K562 (cell line): Measurements from ENCODE around the gene MYMX.
"Not testable (repeated sequence)": the region's sequence is repeated elsewhere in the genome, so short reads cannot be mapped to it uniquely, and the experiment has no call there.

ENCODE experiments used
- CEBPB ChIP-seq: fragments of 450-650 bp; IDR thresholded peaks from 2 replicates; pipeline ENCODE4 v1.6.1; 2016; ENCODE audit warnings: missing genetic modification characterization, missing compliant biosample characterization
- CTCF ChIP-seq, 3 experiments: IDR thresholded peaks in 2 of 3; conservative IDR thresholded peaks in 1 of 3; 2 replicates each; pipeline ENCODE4 v1.5.1; 2011 to 2012; ENCODE audit warnings: low read length in 3 of 3, mild to moderate bottlenecking in 3 of 3, control low read depth in 2 of 3, improper control_type of control experiment in 1 of 3, inconsistent platforms in 1 of 3, low read depth in 1 of 3, mixed read lengths in 1 of 3, moderate library complexity in 1 of 3; ENCODE audit not compliant: insufficient read depth in 2 of 3
- EZH2 ChIP-seq: IDR thresholded peaks from 2 replicates; pipeline ENCODE4 v1.6.1; 2012; ENCODE audit warnings: low read depth, mild to moderate bottlenecking, inconsistent platforms, low read length, borderline replicate concordance
- FOXJ3 ChIP-seq: sonication (generic); formaldehyde crosslinking; IDR thresholded peaks from 2 replicates; pipeline ENCODE4 v1.4.0; 2020; ENCODE audit warnings: mild to moderate bottlenecking, missing genetic modification reagents
- FUS ChIP-seq: fragments of 200-400 bp; formaldehyde crosslinking; optimal IDR thresholded peaks from 2 replicates; pipeline ENCODE3; 2017; ENCODE audit warnings: low read depth, low read length
- HNRNPK ChIP-seq: fragments of 200-400 bp; formaldehyde crosslinking; IDR thresholded peaks from one replicate; pipeline ENCODE4 v1.6.1; 2018; ENCODE audit warnings: mild to moderate bottlenecking, low read depth, low read length; ENCODE audit not compliant: poor library complexity, severe bottlenecking
- PML ChIP-seq: IDR thresholded peaks from 2 replicates; pipeline ENCODE4 v1.6.1; 2012; ENCODE audit warnings: low read length, inconsistent platforms
- SMAD3 ChIP-seq: fragments of 450-650 bp; formaldehyde crosslinking; conservative IDR thresholded peaks from 2 replicates; pipeline ENCODE4 v1.4.0; 2020; ENCODE audit warnings: mild to moderate bottlenecking
- ZNF324 ChIP-seq: fragments of 250-450 bp; sonication (Bioruptor Pico); IDR thresholded peaks from 2 replicates; pipeline ENCODE4 v1.4.0; 2020; ENCODE audit warnings: mild to moderate bottlenecking
- ZSCAN29 ChIP-seq: fragments of 450-650 bp; IDR thresholded peaks from 2 replicates; pipeline ENCODE4 v1.6.1; 2017
- TF ChIP-seq, protein P1 (sequence below): fragments of 250-450 bp; sonication (Bioruptor Pico); IDR thresholded peaks from 2 replicates; pipeline ENCODE4 v1.4.0; 2020
- TF ChIP-seq, protein P2 (sequence below), 2 experiments: fragments of 450-650 bp in 1 of 2; sonication (generic) in 1 of 2; formaldehyde crosslinking in 1 of 2; IDR thresholded peaks in 1 of 2; conservative IDR thresholded peaks in 1 of 2; 2 replicates each; pipeline versions ENCODE4 v1.6.1 to v1.8.1; 2016 to 2023; ENCODE audit warnings: mild to moderate bottlenecking in 2 of 2, moderate library complexity in 2 of 2, inconsistent platforms in 1 of 2, missing genetic modification reagents in 1 of 2
- TF ChIP-seq, protein P3 (sequence below): sonication (generic); formaldehyde crosslinking; IDR thresholded peaks from 2 replicates; pipeline ENCODE4 v1.9.0; 2022; ENCODE audit warnings: mild to moderate bottlenecking, missing genetic modification reagents

GRCh38 chr6:44196351-44196750 lies 20.4 kb upstream of the MYMX start:
- not testable (repeated sequence) for TF ChIP-seq SMAD3 (CRISPR knock-in tag); ZSCAN29; CTCF (IDR thresholded peaks at IDR 0.05 in 2 of 3, conservative IDR thresholded peaks at IDR 0.05 in 1 of 3; ENCODE audit: insufficient read depth in 2 of 3, low read depth in 1 of 3, low read length in 3 of 3); PML; EZH2; ZNF324; FUS; CEBPB (tag); HNRNPK; FOXJ3
- TF ChIP-seq, protein P1, sequence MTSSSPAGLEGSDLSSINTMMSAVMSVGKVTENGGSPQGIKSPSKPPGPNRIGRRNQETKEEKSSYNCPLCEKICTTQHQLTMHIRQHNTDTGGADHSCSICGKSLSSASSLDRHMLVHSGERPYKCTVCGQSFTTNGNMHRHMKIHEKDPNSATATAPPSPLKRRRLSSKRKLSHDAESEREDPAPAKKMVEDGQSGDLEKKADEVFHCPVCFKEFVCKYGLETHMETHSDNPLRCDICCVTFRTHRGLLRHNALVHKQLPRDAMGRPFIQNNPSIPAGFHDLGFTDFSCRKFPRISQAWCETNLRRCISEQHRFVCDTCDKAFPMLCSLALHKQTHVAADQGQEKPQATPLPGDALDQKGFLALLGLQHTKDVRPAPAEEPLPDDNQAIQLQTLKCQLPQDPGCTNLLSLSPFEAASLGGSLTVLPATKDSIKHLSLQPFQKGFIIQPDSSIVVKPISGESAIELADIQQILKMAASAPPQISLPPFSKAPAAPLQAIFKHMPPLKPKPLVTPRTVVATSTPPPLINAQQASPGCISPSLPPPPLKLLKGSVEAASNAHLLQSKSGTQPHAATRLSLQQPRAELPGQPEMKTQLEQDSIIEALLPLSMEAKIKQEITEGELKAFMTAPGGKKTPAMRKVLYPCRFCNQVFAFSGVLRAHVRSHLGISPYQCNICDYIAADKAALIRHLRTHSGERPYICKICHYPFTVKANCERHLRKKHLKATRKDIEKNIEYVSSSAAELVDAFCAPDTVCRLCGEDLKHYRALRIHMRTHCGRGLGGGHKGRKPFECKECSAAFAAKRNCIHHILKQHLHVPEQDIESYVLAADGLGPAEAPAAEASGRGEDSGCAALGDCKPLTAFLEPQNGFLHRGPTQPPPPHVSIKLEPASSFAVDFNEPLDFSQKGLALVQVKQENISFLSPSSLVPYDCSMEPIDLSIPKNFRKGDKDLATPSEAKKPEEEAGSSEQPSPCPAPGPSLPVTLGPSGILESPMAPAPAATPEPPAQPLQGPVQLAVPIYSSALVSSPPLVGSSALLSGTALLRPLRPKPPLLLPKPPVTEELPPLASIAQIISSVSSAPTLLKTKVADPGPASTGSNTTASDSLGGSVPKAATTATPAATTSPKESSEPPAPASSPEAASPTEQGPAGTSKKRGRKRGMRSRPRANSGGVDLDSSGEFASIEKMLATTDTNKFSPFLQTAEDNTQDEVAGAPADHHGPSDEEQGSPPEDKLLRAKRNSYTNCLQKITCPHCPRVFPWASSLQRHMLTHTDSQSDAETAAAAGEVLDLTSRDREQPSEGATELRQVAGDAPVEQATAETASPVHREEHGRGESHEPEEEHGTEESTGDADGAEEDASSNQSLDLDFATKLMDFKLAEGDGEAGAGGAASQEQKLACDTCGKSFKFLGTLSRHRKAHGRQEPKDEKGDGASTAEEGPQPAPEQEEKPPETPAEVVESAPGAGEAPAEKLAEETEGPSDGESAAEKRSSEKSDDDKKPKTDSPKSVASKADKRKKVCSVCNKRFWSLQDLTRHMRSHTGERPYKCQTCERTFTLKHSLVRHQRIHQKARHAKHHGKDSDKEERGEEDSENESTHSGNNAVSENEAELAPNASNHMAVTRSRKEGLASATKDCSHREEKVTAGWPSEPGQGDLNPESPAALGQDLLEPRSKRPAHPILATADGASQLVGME (CRISPR knock-in tag): not testable (repeated sequence)
- TF ChIP-seq, protein P2, sequence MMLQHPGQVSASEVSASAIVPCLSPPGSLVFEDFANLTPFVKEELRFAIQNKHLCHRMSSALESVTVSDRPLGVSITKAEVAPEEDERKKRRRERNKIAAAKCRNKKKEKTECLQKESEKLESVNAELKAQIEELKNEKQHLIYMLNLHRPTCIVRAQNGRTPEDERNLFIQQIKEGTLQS (IDR thresholded peaks at IDR 0.05): not testable (repeated sequence)
- TF ChIP-seq, protein P2 (CRISPR knock-in tag; conservative IDR thresholded peaks at IDR 0.05): not testable (repeated sequence)
- TF ChIP-seq, protein P3, sequence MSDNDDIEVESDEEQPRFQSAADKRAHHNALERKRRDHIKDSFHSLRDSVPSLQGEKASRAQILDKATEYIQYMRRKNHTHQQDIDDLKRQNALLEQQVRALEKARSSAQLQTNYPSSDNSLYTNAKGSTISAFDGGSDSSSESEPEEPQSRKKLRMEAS (CRISPR knock-in tag): not testable (repeated sequence)
